GM21619 (cell line): Measurements from ENCODE around the gene LYPD1.

Source experiments
- ATAC-seq: cut with Tn5 transposase; IDR thresholded peaks from one replicate; pipeline ENCODE4 v1.9.1; 2021; ENCODE audit not compliant: unreplicated experiment

The LYPD1 gene

GRCh38 chr2:132599556-132599955 is 70.4 kb downstream of the LYPD1 start:
- no peak for ATAC-seq

DNA sequence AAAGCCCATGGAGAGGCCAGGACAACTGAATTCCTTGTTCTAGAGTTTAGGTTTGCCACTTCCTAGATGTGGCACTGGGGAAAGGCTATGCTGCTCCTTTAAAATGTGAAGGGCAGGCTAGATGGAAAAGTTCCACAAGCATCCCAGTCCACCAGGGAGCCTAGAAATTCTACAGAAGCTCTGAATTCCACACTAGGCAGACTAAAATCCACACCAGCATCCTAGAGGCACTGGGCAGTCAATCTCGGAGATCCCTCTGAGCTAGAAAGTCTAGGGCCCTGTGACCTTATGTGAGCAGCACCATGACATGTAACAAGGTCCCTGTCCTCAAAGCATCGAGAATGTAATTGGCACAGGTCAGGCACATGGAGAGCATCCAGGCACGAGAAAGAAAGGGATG is 71.5 kb downstream of the LYPD1 start:
- no peak for ATAC-seq

GRCh38 chr2:132597831-132598230 is 72.2 kb downstream of the LYPD1 start:
- ATAC-seq: no peak

GRCh38 chr2:132597166-132597565 is 72.8 kb downstream of the LYPD1 start:
- no peak for ATAC-seq

- no peak for ATAC-seq
Measured at GRCh38 chr2:132595693-132596092, 74.3 kb downstream of the LYPD1 start.

DNA sequence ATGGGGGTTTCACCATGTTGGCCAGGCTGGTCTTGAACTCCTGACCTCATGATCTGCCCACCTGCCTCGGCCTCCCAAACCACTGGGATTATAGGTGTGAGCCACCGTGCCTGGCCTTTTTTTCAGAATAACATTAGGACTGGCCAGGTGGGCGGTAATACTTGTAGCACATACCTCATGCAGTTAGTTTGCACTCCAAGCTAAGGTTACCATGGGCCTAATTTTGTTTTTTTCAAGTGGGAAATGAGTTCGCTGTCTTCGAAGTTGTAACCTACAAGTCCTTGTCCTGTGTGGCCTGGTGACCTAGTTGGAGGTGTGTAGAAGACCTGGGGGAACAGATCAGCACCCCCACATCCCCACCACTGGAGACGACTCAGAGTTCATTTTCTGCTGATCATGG is 74.8 kb downstream of the LYPD1 start:
- no peak for ATAC-seq
